ENCODE data around the gene HNRNPAB. TPM values are rescaled to one million over a fixed set of nuclear protein-coding genes. Genes with fewer than 3 reads are reported as not detected.
A peak's percentile ranks its signal among the peaks of the same experiment; 100 is the strongest.
"Not testable (repeated sequence)": the region's sequence is repeated elsewhere in the genome, so short reads cannot be mapped to it uniquely, and the experiment has no call there.

The HNRNPAB gene
- total and polyA plus RNA-seq, 2 experiments from 2014 or later = 154 to 224 TPM

GRCh38 chr5:178196281-178196812, 8.0 kb upstream of the HNRNPAB start:
- H3K4me1 ChIP-seq (ENCODE audit: low read depth) = no peaks in the 10 kb centered on the region
- no peak overlapping the region for H3K4me3 ChIP-seq
- no peak overlapping the region for H3K27ac ChIP-seq
- no peak for DNase-seq (ENCODE audit: low read depth in 1 of 2, low spot score in 1 of 2)
- no peak for TF ChIP-seq CTCF (IDR thresholded peaks at IDR 0.05; ENCODE audit: low read depth, low read length)
- no peaks in the 10 kb centered on the region for H3K36me3 ChIP-seq
- no peaks in the 10 kb centered on the region for H3K9me3 ChIP-seq (ENCODE audit: low read depth)
- H3K27me3 ChIP-seq = no peaks in the 10 kb centered on the region

- H3K27me3 ChIP-seq = no peaks in the 10 kb centered on the region
- no peaks in the 10 kb centered on the region for H3K9me3 ChIP-seq (ENCODE audit: low read depth)
- peak; percentile 47 for TF ChIP-seq CTCF (IDR thresholded peaks at IDR 0.05; ENCODE audit: low read depth, low read length)
- DNase-seq (ENCODE audit: low read depth in 1 of 2, low spot score in 1 of 2) = no peak
- H3K27ac ChIP-seq = no peak overlapping the region
- H3K4me1 ChIP-seq (ENCODE audit: low read depth) = no peaks in the 10 kb centered on the region
- no peak overlapping the region for H3K4me3 ChIP-seq
- no peaks in the 10 kb centered on the region for H3K36me3 ChIP-seq
Observed at GRCh38 chr5:178196986-178197385, 7.3 kb upstream of the HNRNPAB start.

- not testable (repeated sequence) for H3K36me3 ChIP-seq; H3K4me3 ChIP-seq; H3K27me3 ChIP-seq; H3K9me3 ChIP-seq (ENCODE audit: low read depth); H3K27ac ChIP-seq; DNase-seq (ENCODE audit: low read depth in 1 of 2, low spot score in 1 of 2); H3K4me1 ChIP-seq (ENCODE audit: low read depth)
Observed at GRCh38 chr5:178198151-178198550, 6.2 kb upstream of the HNRNPAB start.

- Histone ChIP-seq H3K36me3 (no peaks in the 10 kb centered on the region), H3K9me3 (ENCODE audit: low read depth) (no peaks in the 10 kb centered on the region), H3K4me3 (no peak overlapping the region), H3K27ac (no peak overlapping the region), H3K27me3 (no peaks in the 10 kb centered on the region), H3K4me1 (ENCODE audit: low read depth) (no peaks in the 10 kb centered on the region)
- TF ChIP-seq CTCF (IDR thresholded peaks at IDR 0.05; ENCODE audit: low read depth, low read length) = no peak
- DNase-seq (ENCODE audit: low read depth in 1 of 2, low spot score in 1 of 2) = peak in 1 of 2 donors; percentile 32
Observed at GRCh38 chr5:178198706-178199105, 5.6 kb upstream of the HNRNPAB start.

GRCh38 chr5:178199581-178200434, 4.5 kb upstream of the HNRNPAB start:
- Histone ChIP-seq H3K9me3 (ENCODE audit: low read depth) (no peaks in the 10 kb centered on the region), H3K27ac (no peak overlapping the region), H3K27me3 (no peaks in the 10 kb centered on the region), H3K4me3 (no peak overlapping the region), H3K4me1 (ENCODE audit: low read depth) (no peaks in the 10 kb centered on the region), H3K36me3 (no peaks in the 10 kb centered on the region)
- no peak for TF ChIP-seq CTCF (IDR thresholded peaks at IDR 0.05; ENCODE audit: low read depth, low read length)
- no peak for DNase-seq (ENCODE audit: low read depth in 1 of 2, low spot score in 1 of 2)

GRCh38 chr5:178201221-178201926, 3.0 kb upstream of the HNRNPAB start:
- no peaks in the 10 kb centered on the region for H3K27me3 ChIP-seq
- peaks cover 3% of the 10 kb centered on the region for H3K36me3 ChIP-seq
- H3K4me1 ChIP-seq (ENCODE audit: low read depth) = peaks cover 7% of the 10 kb centered on the region
- H3K4me3 ChIP-seq = no peak overlapping the region
- H3K9me3 ChIP-seq (ENCODE audit: low read depth) = no peaks in the 10 kb centered on the region
- TF ChIP-seq CTCF (IDR thresholded peaks at IDR 0.05; ENCODE audit: low read depth, low read length) = no peak
- H3K27ac ChIP-seq = no peak overlapping the region
- peak in 1 of 2 donors; percentile 35 for DNase-seq (ENCODE audit: low read depth in 1 of 2, low spot score in 1 of 2)

Measured in cardiac muscle cell (in vitro differentiated cells and primary cell).